ENCODE results near the gene DHDDS. TPM values are rescaled to one million over a fixed set of nuclear protein-coding genes. Genes with fewer than 3 reads are reported as not detected.

DHDDS gene
- total and polyA plus RNA-seq, 4 donors: 22.6 to 57.4 (median 32.8) TPM

GRCh38 chr1:26418865-26419349 lies 13.2 kb upstream of the DHDDS start:
- ATAC-seq (ENCODE audit: insufficient read depth, low FRiP score): no peak
- no peak for TF ChIP-seq CTCF (IDR thresholded peaks at IDR 0.05; ENCODE audit: control extremely low read depth, extremely low read depth)
- Histone ChIP-seq H3K27me3 (ENCODE audit: control insufficient read depth in 3 of 3, insufficient read depth in 3 of 3, low read length in 2 of 3) (peaks cover 0 to 12% (median 11%) of the 10 kb centered on the region in 3 donors), H3K36me3 (ENCODE audit: control insufficient read depth in 4 of 4, insufficient read depth in 4 of 4, low read length in 4 of 4) (no peaks in the 10 kb centered on the region), H3K27ac (ENCODE audit: low read depth in 1 of 2, low read length in 1 of 2) (no peak overlapping the region), H3K4me3 (no peak overlapping the region), H3K9ac (ENCODE audit: insufficient read depth in 1 of 2, low read length in 2 of 2) (no peak overlapping the region), H3K4me1 (ENCODE audit: control insufficient read depth in 5 of 5, insufficient read depth in 5 of 5, low read length in 5 of 5) (no peaks in the 10 kb centered on the region), H3K9me3 (ENCODE audit: control insufficient read depth in 4 of 4, insufficient read depth in 3 of 4, low read length in 3 of 4) (no peaks in the 10 kb centered on the region)
- WGBS, 2 donors: 24 to 48% methylated on average over 5 of the region's 5 CpGs
- no peak for DNase-seq

GRCh38 chr1:26419494-26419893 lies 12.6 kb upstream of the DHDDS start:
- Histone ChIP-seq H3K9ac (ENCODE audit: insufficient read depth in 1 of 2, low read length in 2 of 2) (no peak overlapping the region), H3K4me3 (no peak overlapping the region), H3K27ac (ENCODE audit: low read depth in 1 of 2, low read length in 1 of 2) (no peak overlapping the region), H3K9me3 (ENCODE audit: control insufficient read depth in 4 of 4, insufficient read depth in 3 of 4, low read length in 3 of 4) (no peaks in the 10 kb centered on the region), H3K4me1 (ENCODE audit: control insufficient read depth in 5 of 5, insufficient read depth in 5 of 5, low read length in 5 of 5) (no peaks in the 10 kb centered on the region), H3K27me3 (ENCODE audit: control insufficient read depth in 3 of 3, insufficient read depth in 3 of 3, low read length in 2 of 3) (peaks cover 0 to 9% (median 5%) of the 10 kb centered on the region in 3 donors), H3K36me3 (ENCODE audit: control insufficient read depth in 4 of 4, insufficient read depth in 4 of 4, low read length in 4 of 4) (no peaks in the 10 kb centered on the region)
- DNase-seq: no peak
- WGBS, 2 donors: 70 to 94% methylated on average over 2 of the region's 2 CpGs
- no peak for TF ChIP-seq CTCF (IDR thresholded peaks at IDR 0.05; ENCODE audit: control extremely low read depth, extremely low read depth)
- no peak for ATAC-seq (ENCODE audit: insufficient read depth, low FRiP score)

GRCh38 chr1:26429721-26430120 lies 2.4 kb upstream of the DHDDS start:
- DNase-seq (peak in 2 of 3 donors; percentile 77 to 88), ATAC-seq (ENCODE audit: insufficient read depth, low FRiP score) (no peak)
- Histone ChIP-seq H3K27me3 (ENCODE audit: control insufficient read depth in 3 of 3, insufficient read depth in 3 of 3, low read length in 2 of 3) (no peaks in the 10 kb centered on the region), H3K4me3 (no peak overlapping the region), H3K9me3 (ENCODE audit: control insufficient read depth in 4 of 4, insufficient read depth in 3 of 4, low read length in 3 of 4) (no peaks in the 10 kb centered on the region), H3K9ac (ENCODE audit: insufficient read depth in 1 of 2, low read length in 2 of 2) (no peak overlapping the region), H3K27ac (ENCODE audit: low read depth in 1 of 2, low read length in 1 of 2) (no peak overlapping the region), H3K4me1 (ENCODE audit: control insufficient read depth in 5 of 5, insufficient read depth in 5 of 5, low read length in 5 of 5) (peaks cover 1 to 23% (median 7%) of the 10 kb centered on the region in 5 donors), H3K36me3 (ENCODE audit: control insufficient read depth in 4 of 4, insufficient read depth in 4 of 4, low read length in 4 of 4) (peaks cover 0 to 6% (median 1%) of the 10 kb centered on the region in 4 donors)
- no peak for TF ChIP-seq CTCF (IDR thresholded peaks at IDR 0.05; ENCODE audit: control extremely low read depth, extremely low read depth)
- 79 to 91% methylated on average over 2 of the region's 2 CpGs for WGBS, 2 donors

GRCh38 chr1:26432793-26433192 lies 672 bp downstream of the DHDDS start:
- Histone ChIP-seq H3K4me1 (ENCODE audit: control insufficient read depth in 5 of 5, insufficient read depth in 5 of 5, low read length in 5 of 5) (peaks cover 1 to 23% (median 7%) of the 10 kb centered on the region in 5 donors), H3K36me3 (ENCODE audit: control insufficient read depth in 4 of 4, insufficient read depth in 4 of 4, low read length in 4 of 4) (peaks cover 3 to 15% (median 8%) of the 10 kb centered on the region in 4 donors), H3K9ac (ENCODE audit: insufficient read depth in 1 of 2, low read length in 2 of 2) (peak overlapping the region in 1 of 2 donors; percentile 88), H3K27ac (ENCODE audit: low read depth in 1 of 2, low read length in 1 of 2) (peak overlapping the region; percentile 51 to 81), H3K4me3 (peak overlapping the region; percentile 66), H3K9me3 (ENCODE audit: control insufficient read depth in 4 of 4, insufficient read depth in 3 of 4, low read length in 3 of 4) (no peaks in the 10 kb centered on the region), H3K27me3 (ENCODE audit: control insufficient read depth in 3 of 3, insufficient read depth in 3 of 3, low read length in 2 of 3) (no peaks in the 10 kb centered on the region)
- ATAC-seq (ENCODE audit: insufficient read depth, low FRiP score) (no peak), DNase-seq (no peak)
- no peak for TF ChIP-seq CTCF (IDR thresholded peaks at IDR 0.05; ENCODE audit: control extremely low read depth, extremely low read depth)
- WGBS, 2 donors: 48 to 51% methylated on average over 3 of the region's 3 CpGs
